ENCODE data around the gene TMPRSS6.
"Not testable (repeated sequence)": the region's sequence is repeated elsewhere in the genome, so short reads cannot be mapped to it uniquely, and the experiment has no call there.

The TMPRSS6 gene

DNA sequence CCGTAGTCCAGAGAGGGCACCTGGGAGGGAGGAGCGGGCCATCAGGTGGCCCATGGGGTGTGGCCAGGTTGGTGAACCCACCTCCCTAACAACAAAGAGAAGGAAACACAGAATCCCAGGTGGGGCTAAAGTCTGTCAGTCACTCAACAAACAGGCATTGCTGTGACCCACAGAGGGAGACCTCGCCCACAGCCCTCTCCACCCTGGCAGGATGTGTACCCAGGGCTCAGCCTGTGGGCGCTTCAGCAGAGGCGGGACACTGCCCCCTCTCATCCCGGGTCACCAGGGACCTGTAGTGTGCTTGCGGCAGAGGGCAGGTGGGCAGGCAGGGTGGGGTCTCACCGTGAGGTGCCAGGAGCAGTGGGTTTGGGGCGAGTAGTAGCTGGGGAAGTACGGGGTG lies 25.1 kb downstream of the TMPRSS6 start:
- no peak for DNase-seq

DNA sequence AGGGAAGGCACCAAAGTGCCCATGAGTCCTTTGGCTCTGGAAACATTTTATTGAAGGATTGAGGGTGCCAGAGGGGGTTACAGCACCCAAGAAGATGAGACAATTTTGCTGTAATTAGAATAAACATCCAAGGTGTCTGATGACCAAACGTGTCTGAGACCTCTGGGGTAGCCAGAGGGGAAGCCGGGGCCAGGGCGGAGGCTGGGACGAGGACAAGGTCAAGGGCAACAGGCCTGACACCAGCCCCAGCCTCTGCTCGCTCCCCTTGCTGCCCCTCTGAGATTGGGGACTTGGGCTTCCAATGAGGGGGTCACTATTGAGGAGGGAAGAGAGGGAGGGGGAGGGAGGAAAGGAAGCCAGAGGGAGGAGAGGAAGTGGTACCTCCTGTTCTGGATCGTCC lies 25.6 kb downstream of the TMPRSS6 start:
- no peak for DNase-seq

DNA sequence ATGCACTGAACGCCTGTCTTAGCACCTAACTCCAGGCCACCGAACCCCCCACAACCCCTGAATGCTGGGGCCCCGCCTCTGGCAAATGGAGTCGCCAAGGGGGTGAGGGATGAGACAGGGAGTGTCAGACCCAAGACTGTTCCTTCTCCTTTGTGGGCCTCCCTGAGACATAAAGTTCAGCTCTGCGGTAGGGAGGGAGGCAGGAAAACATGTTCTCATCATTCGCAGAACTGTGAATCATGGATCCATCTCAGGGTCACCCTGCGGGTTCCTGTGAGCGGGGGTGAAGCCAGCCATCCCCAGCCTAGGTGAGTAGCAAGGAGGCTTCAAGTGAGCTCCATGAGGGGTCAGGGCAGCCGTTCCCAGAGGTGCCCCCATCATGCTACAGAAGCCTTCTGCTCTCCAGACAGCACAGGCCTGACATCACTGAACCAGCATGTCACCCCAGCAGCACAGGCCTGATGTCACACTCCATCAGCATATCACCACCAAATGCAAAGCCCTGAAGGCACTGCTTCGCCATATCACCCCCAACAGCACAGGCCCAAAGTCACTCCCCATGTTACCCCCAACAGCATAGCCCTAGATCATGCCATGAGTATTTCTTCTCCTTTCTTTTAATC lies 27.2 kb downstream of the TMPRSS6 start:
- DNase-seq, result no peak

DNA sequence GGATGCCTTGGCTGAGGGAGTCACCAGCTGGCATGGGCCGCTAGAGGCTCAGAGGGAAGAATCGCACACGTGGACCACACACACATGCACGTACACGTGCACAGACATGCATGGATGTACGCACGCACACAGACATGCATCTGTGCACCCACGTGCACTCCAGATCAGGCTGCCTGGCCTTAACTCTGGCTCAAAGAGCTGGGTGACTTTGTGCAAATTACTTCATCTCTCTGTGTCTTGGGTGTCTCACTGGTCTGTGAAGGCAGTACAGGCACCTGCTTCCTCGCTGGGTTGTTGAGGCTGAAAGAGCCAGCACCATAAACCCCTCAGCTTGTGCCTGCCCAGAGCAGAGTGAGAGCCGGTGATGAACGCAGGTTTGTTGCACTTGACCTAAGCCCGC lies 28.7 kb downstream of the TMPRSS6 start:
- DNase-seq, result no peak

DNA sequence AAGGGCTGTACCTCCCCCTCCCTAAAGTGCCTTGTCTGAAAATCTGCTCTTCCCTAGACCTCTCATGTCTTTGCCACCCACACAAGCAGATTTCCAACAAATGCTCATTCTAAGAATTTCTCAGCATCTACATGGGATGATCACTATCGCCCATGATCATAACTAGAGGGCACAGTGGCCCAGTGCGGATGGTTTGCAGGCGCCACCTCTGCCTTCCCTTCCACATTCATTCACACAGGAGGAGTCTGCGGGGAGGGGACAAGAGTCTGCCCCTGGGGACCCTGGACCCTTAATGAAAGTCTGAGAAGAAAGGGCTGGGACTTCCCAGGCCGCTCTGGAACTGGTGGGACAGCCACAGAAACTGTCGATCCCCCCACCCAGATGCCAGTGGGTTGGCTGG lies 29.1 kb downstream of the TMPRSS6 start:
- no peak for DNase-seq

DNA sequence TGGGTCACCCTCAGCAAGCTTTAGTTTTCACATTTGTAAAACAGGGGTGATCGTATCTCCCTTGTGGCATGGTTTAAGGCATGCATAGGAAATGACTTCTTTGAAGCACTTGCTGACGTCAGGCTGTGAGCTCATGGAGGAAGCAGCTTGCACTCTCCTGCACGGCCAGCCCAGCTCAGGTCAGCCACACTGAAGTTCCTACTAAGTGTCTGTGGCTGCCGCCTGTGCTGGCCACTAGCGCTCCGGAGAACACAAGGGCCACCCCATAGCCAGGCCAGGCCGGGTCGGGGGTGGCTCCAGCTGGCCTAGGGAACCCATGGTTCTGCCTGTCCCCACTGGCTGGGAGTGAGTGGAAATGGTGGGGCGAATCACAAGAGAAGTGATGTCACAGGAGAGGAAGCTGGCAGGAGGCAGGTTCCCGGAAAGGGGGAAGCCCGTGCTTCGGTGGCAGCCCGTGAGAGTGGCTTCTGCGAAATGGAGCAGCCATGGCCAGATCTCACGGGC lies 29.8 kb downstream of the TMPRSS6 start:
- peak; percentile 40 to 60 for DNase-seq

DNA sequence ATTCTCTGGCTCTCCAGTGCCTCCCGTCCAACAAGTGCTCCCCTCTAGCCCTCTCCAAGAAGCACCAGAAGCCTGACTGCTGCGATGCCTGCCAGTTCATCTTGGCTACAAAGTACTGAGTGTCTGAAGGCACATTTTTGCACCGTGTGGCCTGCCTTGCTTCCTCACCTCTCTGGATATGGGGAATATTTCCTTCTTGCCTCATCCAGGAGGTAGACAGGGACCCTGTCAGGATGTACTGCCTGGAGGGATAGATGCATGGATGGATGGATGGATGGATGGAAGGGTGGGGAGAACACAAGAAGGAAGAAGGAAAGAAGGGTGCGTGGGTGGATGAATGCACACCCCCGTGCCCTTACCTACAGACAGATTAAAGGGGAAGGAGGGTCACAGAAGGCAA lies 30.4 kb downstream of the TMPRSS6 start:
- DNase-seq, result no peak

DNA sequence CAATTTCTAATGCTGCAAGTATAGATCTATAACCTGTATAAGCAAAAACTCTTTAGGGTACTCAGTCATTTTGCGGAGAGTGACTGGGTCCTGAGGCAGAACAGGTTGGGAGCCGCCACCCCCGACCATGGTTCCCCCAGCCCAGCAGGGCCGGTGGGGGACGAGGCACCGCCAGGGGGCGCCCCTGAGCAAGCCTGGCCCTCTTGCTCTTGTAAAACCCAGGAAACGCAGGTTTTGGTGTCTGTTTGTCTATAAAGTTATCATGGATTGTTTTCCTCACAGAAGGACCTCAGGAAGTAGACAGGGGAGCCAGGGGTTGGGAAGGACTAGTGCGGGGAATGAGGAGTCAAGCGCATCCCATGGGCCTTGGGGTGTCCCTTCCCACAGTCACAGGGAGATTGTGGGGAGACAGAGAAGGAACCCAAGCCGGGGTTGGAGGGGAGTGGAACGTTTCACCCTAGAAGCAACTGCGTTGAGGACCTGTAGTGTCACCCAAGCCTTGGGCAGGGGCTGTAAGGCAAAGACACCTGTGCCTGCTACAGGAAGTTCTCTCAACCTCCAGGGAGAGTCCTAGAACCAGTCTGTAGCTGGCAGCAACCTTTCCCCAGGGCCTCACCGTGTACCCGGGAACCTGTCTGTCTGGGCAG lies 31.6 kb downstream of the TMPRSS6 start:
- DNase-seq, result peak; percentile 15 to 69

DNA sequence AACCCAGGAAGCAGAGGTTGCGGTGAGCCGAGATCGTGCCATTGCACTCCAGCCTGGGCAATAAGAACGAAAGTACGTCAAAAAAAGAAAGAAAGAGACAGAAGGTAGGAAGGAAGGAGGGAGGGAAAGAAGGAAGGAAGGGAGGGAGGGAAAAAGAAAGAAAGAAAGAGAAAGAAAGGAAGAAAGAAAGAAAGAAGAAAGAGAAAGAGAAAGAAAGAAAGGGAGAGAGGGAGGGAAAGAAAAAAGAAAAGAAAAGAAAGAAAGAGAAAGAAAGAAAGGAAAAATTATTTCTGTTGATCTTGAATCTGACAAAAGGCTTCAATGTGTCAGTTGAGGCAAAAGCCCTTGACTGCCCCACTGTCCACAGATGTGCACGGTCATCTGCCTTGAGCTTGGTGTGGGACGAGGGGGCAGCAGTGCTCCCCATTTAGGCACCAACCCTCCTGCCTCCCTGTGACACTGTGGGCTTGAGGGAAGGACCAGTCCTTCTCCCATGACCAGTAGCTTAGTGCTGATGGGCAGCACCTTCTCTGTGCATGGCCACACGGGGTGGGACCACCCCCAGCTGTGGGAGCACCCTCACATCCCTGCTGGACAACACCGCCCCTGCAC lies 33.6 kb downstream of the TMPRSS6 start:
- no peak for DNase-seq

DNA sequence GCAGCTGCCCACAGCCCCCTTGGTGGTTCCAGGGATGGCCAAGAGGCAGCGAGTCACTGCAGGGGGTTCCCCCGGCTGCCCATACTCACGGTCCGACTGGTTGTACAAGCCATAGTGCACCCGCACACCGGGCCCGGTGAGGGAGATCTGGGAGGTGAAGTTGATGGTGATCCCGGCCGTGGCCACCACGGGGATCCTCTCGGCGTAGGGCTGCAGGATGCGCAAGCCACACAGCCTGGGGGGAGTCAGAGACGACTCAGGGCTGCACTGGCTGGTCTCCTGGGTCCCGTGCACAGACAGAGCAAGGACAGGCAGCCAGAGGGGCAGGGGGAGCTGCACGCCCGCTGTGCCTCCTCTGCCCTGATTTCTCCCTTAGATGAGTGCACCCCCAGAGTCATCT lies 34.5 kb downstream of the TMPRSS6 start:
- no peak for DNase-seq

DNA sequence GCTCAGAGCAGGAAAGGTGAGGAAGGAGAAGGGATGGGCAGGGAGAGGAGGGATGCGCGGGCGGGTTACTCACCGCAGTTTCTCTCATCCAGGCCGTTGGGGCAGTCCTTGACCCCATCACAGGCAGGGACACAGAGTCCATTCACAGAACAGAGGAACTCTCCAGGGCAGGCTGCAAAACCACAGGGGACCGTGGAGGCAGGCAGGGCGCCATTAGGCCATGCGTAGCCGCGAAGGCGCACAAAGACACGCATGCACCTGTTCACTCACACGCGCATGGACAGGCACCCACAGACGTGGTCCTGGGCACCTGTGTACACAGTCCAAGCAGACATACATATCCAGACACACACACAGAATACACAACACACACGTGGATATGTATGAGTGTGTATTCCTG lies 35.0 kb downstream of the TMPRSS6 start:
- DNase-seq, result no peak

DNA sequence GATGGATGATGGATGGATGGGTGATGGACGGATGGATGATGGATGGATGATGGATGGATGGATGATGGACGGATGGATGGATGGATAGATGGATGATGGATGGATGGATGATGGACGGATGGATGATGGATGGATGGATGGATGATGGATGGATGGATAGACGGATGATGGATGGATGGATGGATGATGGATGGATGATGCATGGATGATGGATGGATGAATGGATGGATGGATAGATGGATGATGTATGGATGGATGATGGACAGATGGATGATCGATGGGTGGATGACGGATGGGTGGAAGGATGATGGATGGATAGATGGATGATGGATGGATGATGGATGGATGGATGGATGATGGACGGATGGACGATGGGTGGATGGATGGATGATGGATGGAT lies 36.8 kb downstream of the TMPRSS6 start:
- no peak for DNase-seq

DNA sequence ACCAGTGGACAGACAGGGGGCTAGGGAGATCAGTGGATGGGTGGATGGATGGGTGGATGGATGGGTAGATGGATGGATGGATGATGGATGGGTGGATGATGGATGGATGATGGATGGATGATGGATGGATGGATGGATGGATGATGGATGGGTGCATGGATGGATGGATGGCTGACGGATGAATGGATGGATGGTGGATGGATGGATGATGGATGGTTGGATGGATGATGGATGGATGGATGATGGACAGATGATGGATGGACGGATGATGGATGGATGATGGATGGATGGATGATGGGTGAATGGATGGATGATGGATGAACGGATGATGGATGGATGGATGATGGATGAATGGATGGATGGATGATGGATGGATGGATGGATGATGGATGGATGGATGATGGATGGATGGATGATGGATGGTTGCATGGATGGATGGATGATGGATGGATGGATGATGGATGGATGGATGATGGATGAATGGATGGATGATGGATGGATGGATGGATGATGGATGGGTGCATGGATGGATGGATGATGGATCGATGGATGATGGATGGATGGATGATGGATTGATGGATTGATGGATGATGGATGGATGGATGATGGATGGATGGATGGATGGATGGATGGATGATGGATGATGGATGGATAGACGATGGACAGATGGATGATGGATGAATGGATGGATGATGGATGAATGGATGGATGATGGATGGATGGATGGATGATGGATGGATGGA lies 37.5 kb downstream of the TMPRSS6 start:
- DNase-seq, result not testable (repeated sequence)

DNA sequence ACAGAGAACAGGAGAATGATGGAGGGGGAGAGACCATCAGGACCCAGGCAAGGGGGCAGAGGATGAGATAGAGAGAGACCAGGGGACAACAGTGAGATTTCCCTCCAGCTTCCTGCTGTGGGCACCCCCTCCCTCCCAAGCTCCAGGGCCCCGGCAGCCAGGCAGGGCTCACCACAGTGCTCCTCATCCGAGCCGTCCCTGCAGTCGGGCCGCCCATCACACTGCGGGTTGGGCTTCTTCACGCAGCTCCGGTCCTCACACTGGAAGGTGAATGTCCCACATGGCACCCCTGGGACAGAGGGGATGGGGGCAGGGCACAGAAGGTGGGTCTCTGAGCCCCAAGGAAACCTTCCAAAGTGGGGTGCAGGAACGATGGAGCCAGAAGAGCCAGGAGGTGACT lies 38.8 kb downstream of the TMPRSS6 start:
- DNase-seq, result no peak

DNA sequence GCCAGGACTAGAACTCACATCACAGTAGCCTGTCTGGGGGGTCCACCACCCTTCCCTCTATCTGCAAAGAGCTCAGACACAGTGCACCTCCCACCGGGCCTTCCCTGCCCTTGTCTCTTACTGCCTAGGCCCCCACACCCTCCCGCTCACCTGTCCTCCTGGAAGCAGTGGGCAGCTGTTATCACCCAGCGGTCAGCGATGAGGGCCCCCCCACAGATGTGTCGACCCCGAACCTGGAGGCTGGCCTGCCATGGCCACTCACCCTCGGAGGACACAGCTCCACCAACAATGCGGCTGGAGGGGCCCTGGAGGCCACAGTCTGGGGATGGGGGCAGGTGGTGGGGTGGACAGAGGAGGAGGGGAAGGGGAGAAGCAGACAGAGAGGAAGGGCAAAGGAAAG lies 39.2 kb downstream of the TMPRSS6 start:
- no peak for DNase-seq

DNA sequence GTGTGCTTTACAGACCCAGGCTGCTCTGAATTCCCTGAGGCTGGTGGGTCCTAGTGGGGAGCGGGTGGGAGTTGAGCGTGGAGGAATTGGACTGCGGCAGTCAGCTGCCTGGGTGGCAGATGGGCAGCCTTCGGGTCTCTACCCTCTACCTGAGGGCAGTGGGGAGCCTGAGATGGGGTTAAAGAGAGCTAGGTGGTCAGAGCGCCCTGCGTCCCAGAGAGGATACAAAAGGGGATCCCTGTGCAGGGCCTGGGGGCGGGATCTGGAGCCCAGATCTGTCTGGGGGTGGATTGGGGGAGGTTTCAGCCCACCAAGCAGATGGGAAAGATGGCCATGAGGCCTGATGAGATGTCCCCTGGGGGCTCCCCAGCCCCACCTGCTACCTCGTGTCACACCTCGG lies 39.8 kb downstream of the TMPRSS6 start:
- DNase-seq, result no peak

DNA sequence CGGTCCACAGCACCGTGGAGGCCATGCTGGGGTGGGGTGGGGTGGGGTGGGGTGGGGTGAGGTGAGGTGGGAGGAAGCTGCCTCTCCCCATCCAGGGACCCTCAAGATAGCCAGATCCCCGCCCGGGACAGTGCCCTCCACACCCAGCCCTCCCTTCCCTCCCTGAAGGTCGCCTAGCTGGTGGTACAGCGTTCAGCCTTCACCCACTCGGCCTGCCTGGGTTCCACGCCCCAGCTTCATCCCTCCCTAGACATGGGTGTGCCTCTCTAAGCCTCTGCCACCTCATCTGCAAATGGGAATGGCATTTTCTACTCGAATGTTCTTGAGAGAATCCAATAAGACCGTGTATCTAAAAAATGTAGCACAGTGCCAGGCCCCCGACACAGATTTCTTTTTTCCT lies 40.2 kb downstream of the TMPRSS6 start:
- DNase-seq, result no peak

DNA sequence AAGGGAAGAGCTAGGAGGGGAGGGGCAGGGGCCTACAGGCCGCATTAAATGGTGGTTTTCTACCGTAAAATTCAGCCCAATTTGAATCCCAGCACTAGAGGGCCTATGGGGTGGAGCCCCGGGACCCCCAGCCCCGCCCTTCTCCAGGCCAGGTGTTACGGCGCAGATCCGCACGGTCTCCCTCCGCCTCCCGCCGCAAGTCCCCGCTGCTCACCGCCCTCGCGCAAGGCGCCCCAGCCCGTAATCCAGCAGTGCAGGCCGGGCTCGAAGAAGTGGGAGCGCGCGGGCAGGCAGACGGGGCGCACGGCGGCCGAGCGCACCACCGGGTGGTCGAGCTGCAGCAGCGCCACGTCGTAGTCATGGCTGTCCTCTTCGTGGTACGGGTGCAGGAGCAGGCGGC lies 40.7 kb downstream of the TMPRSS6 start:
- no peak for DNase-seq

DNA sequence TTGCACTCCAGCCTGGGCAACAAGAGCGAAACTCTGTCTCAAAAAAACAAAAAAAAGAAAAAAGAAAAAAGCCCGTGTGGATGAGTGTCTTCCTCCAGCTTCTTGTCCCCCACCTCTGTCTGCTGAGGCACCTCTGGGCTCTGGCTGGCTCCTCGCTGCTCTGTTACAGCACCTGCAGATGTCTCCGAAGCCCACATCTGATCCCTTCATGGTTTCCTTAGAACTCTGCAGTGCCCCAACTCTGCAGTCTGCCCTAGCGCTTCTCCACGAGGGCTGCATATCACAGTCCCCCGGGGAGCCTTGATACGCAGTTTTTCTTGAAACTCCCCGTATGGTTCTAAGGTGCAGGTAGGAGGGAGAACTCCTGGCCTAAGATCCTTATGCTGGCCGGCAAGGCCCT lies 42.1 kb downstream of the TMPRSS6 start:
- no peak for DNase-seq

DNA sequence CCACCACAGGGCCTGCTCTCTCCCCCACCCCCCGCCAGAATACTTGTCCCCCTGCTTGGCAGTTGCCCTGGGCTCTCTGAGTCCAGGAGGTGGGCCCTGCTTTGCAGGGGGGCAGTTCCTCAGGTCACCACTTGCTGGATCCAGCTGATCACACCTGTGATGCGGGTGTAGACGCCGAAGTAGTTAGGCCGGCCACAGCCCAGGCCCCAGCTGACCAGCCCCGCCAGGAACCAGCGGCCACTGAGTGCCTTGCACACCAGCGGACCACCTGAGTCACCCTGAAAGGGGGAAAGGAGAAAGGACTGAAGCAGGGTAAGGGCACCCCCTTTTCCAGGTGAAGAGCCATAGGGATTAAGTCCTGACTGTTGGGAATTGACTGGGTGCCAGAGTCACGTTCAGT lies 43.6 kb downstream of the TMPRSS6 start:
- no peak for DNase-seq

DNA sequence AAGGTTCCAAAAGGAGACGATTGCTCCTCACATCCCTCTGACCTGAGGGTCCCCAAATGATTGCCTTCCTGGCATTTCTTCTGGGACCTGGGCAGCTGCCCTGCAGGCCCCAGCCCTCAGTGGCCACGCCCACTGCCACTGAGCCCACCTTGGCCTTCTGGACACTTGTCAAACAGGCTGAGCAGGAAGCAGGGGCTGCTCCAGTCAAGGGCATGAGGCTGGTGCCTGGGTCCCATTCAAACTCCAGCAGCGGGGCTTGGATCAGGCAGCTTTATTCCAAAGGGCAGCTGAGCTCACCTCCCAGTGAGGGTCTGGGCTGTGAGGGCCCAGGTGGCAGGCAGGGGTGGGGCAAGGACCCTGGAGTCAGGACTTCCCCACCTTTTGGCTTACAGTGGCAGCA lies 44.3 kb downstream of the TMPRSS6 start:
- no peak for DNase-seq

DNA sequence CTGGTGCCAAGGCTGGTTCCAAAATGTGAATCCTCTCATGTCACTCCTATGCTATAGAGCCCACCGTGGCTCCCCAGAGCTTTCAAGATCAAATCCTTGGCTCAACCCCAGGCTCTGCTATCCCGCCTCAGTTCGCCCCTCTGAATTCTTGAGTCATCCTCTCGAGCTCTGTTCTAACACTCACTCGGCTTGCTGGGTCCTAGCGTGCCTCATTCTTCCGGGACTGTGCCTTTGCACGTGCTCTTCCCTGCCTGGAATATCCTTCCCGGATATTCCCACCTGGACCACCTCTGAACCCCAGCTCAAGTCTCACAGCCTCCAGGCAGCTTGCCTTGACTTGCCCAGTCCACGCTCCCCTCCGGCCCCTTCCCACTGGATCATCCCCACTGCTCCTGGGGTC lies 45.0 kb downstream of the TMPRSS6 start:
- DNase-seq, result no peak
